Neural cell (in vitro differentiated cells): ENCODE data around the gene LDAF1.

Experiments used
- EP300 ChIP-seq: fragments of 450-650 bp; conservative IDR thresholded peaks from 2 replicates; pipeline ENCODE4 v1.6.1; 2014; ENCODE audit warnings: antibody characterized with exemption, mild to moderate bottlenecking, moderate library complexity; ENCODE audit not compliant: poor library complexity, severe bottlenecking
- MXI1 ChIP-seq: fragments of 450-650 bp; conservative IDR thresholded peaks from 2 replicates; pipeline ENCODE4 v1.6.1; 2014; ENCODE audit warnings: antibody characterized with exemption, mild to moderate bottlenecking; ENCODE audit not compliant: poor library complexity, severe bottlenecking
- TAF1 ChIP-seq: IDR thresholded peaks from 2 replicates; pipeline ENCODE4 v1.6.1; 2012; ENCODE audit warnings: low read depth
- TF ChIP-seq, protein P1 (sequence below): fragments of 450-650 bp; IDR thresholded peaks from 2 replicates; pipeline ENCODE4 v1.5.1; 2014; ENCODE audit warnings: antibody characterized with exemption, mild to moderate bottlenecking, moderate library complexity; ENCODE audit not compliant: poor library complexity, severe bottlenecking
- TF ChIP-seq, protein P2 (sequence below): IDR thresholded peaks from 2 replicates; pipeline ENCODE4 v1.6.1; 2012; ENCODE audit warnings: borderline replicate concordance

DNA sequence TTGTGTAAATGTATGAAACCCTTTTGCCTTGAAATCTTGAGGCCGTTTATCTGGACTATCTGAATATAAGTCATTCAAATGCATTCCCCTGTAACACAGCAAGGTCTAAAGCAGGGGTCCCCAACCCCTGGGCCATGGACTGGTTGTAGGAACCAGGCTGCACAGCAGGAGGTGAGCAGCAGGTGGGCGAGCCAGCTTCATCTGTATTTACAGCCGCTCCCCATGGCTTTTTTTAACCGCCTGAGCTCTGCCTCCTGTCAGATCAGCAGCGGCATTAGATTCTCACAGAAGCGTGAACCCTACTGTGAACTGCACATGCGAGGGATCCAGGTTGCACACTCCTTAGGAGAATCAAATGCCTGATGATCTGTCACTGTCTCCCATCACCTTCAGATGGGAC, 32.0 kb upstream of the LDAF1 start:
- TF ChIP-seq, protein P1, sequence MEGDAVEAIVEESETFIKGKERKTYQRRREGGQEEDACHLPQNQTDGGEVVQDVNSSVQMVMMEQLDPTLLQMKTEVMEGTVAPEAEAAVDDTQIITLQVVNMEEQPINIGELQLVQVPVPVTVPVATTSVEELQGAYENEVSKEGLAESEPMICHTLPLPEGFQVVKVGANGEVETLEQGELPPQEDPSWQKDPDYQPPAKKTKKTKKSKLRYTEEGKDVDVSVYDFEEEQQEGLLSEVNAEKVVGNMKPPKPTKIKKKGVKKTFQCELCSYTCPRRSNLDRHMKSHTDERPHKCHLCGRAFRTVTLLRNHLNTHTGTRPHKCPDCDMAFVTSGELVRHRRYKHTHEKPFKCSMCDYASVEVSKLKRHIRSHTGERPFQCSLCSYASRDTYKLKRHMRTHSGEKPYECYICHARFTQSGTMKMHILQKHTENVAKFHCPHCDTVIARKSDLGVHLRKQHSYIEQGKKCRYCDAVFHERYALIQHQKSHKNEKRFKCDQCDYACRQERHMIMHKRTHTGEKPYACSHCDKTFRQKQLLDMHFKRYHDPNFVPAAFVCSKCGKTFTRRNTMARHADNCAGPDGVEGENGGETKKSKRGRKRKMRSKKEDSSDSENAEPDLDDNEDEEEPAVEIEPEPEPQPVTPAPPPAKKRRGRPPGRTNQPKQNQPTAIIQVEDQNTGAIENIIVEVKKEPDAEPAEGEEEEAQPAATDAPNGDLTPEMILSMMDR: no peak
- TF ChIP-seq, protein P2, sequence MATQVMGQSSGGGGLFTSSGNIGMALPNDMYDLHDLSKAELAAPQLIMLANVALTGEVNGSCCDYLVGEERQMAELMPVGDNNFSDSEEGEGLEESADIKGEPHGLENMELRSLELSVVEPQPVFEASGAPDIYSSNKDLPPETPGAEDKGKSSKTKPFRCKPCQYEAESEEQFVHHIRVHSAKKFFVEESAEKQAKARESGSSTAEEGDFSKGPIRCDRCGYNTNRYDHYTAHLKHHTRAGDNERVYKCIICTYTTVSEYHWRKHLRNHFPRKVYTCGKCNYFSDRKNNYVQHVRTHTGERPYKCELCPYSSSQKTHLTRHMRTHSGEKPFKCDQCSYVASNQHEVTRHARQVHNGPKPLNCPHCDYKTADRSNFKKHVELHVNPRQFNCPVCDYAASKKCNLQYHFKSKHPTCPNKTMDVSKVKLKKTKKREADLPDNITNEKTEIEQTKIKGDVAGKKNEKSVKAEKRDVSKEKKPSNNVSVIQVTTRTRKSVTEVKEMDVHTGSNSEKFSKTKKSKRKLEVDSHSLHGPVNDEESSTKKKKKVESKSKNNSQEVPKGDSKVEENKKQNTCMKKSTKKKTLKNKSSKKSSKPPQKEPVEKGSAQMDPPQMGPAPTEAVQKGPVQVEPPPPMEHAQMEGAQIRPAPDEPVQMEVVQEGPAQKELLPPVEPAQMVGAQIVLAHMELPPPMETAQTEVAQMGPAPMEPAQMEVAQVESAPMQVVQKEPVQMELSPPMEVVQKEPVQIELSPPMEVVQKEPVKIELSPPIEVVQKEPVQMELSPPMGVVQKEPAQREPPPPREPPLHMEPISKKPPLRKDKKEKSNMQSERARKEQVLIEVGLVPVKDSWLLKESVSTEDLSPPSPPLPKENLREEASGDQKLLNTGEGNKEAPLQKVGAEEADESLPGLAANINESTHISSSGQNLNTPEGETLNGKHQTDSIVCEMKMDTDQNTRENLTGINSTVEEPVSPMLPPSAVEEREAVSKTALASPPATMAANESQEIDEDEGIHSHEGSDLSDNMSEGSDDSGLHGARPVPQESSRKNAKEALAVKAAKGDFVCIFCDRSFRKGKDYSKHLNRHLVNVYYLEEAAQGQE: no peak
- TF ChIP-seq EP300 (no peak), TAF1 (no peak), MXI1 (no peak)
